Neural cell (in vitro differentiated cells): ENCODE measurements around the gene RIBC2. TPM values are rescaled to one million over a fixed set of nuclear protein-coding genes. Genes with fewer than 3 reads are reported as not detected.

Experiments
- H2AFZ ChIP-seq: fragments of 200-600, 300-800 bp; sonication (generic), shearing (Covaris generic); 2 replicates; pipeline ENCODE4 v1.6.0; 2014; ENCODE audit warnings: low read depth, mild to moderate bottlenecking, antibody characterized with exemption, low read length, moderate library complexity
- H3F3A ChIP-seq: fragments of 200-600 bp; shearing (Covaris generic); 2 replicates; pipeline ENCODE4 v1.6.1; 2016; ENCODE audit warnings: mild to moderate bottlenecking, moderate library complexity, mixed read lengths, antibody characterized with exemption, low read length; ENCODE audit not compliant: insufficient read depth, poor library complexity, severe bottlenecking
- H3K27ac ChIP-seq: fragments of 200-600, 300-800 bp; sonication (generic), shearing (Covaris generic); 2 replicates; pipeline ENCODE4 v1.5.1; 2014; ENCODE audit warnings: mild to moderate bottlenecking, low read length, moderate library complexity
- H3K27me3 ChIP-seq: fragments of 300-800, 200-600 bp; sonication (generic), shearing (Covaris generic); 2 replicates; pipeline ENCODE4 v1.6.0; 2014; ENCODE audit warnings: mild to moderate bottlenecking, low read depth, low read length, moderate library complexity; ENCODE audit not compliant: insufficient read depth
- H3K36me3 ChIP-seq: fragments of 300-800, 200-600 bp; sonication (generic), shearing (Covaris generic); 2 replicates; pipeline ENCODE4 v1.5.1; 2014; ENCODE audit warnings: mild to moderate bottlenecking, antibody characterized with exemption, low read length, moderate library complexity; ENCODE audit not compliant: insufficient read depth
- H3K4me2 ChIP-seq: fragments of 300-800, 200-600 bp; sonication (generic), shearing (Covaris generic); 2 replicates; pipeline ENCODE4 v1.6.0; 2014; ENCODE audit warnings: mild to moderate bottlenecking, low read length
- H3K4me3 ChIP-seq: fragments of 300-800, 200-600 bp; sonication (generic), shearing (Covaris generic); 2 replicates; pipeline ENCODE4 v1.5.1; 2014; ENCODE audit warnings: mild to moderate bottlenecking, low read length, moderate library complexity
- H3K79me2 ChIP-seq: fragments of 200-600 bp; shearing (Covaris generic); replicated peaks from 2 replicates; pipeline ENCODE4 v1.6.0; 2014; ENCODE audit warnings: mild to moderate bottlenecking, low read length, moderate library complexity; ENCODE audit not compliant: insufficient read depth
- H3K9ac ChIP-seq: fragments of 300-800, 200-600 bp; sonication (generic), shearing (Covaris generic); 2 replicates; pipeline ENCODE4 v1.6.1; 2016; ENCODE audit warnings: mild to moderate bottlenecking, low read length, mixed read lengths
- H3K9me2 ChIP-seq: fragments of 200-600 bp; shearing (Covaris generic); 2 replicates; pipeline ENCODE4 v1.6.1; 2016; ENCODE audit warnings: mild to moderate bottlenecking, low read length, mixed read lengths; ENCODE audit not compliant: insufficient read depth
- H3K9me3 ChIP-seq: fragments of 200-600, 300-800 bp; sonication (generic), shearing (Covaris generic); 2 replicates; pipeline ENCODE4 v1.6.1; 2016; ENCODE audit warnings: mild to moderate bottlenecking, mixed run types, low read length, moderate library complexity, mixed read lengths
- H4K20me1 ChIP-seq: fragments of 200-600 bp; shearing (Covaris generic); 2 replicates; pipeline ENCODE4 v1.6.1; 2016; ENCODE audit warnings: mild to moderate bottlenecking, mixed run types; ENCODE audit not compliant: insufficient read depth
- EP300 ChIP-seq: fragments of 450-650 bp; conservative IDR thresholded peaks from 2 replicates; pipeline ENCODE4 v1.6.1; 2014; ENCODE audit warnings: antibody characterized with exemption, mild to moderate bottlenecking, moderate library complexity; ENCODE audit not compliant: poor library complexity, severe bottlenecking
- EZH2 ChIP-seq: fragments of 200-600, 300-800 bp; shearing (Covaris generic), sonication (generic); IDR thresholded peaks from 2 replicates; pipeline ENCODE4 v1.6.1; 2014; ENCODE audit warnings: antibody characterized with exemption, low read length, borderline replicate concordance, mild to moderate bottlenecking; ENCODE audit not compliant: insufficient read depth, poor library complexity, severe bottlenecking
- MXI1 ChIP-seq: fragments of 450-650 bp; conservative IDR thresholded peaks from 2 replicates; pipeline ENCODE4 v1.6.1; 2014; ENCODE audit warnings: antibody characterized with exemption, mild to moderate bottlenecking; ENCODE audit not compliant: poor library complexity, severe bottlenecking
- POLR2AphosphoS5 ChIP-seq: IDR thresholded peaks from 2 replicates; pipeline ENCODE4 v1.6.1; 2012
- RAD21 ChIP-seq: fragments of 450-650 bp; conservative IDR thresholded peaks from 2 replicates; pipeline ENCODE4 v1.6.1; 2014; ENCODE audit warnings: antibody characterized with exemption, mild to moderate bottlenecking, moderate library complexity
- SMC3 ChIP-seq: fragments of 450-650 bp; conservative IDR thresholded peaks from 2 replicates; pipeline ENCODE4 v1.6.1; 2014; ENCODE audit warnings: antibody characterized with exemption, mild to moderate bottlenecking, moderate library complexity; ENCODE audit not compliant: poor library complexity
- TAF1 ChIP-seq: IDR thresholded peaks from 2 replicates; pipeline ENCODE4 v1.6.1; 2012; ENCODE audit warnings: low read depth
- polyA plus RNA-seq: library from polyadenylated mRNA; depleted of rRNA; stranded (reverse); fragments of >200 nt; gene quantifications from 2 replicates; pipeline ENCODE4 v1.2.3, GENCODE V29; 2014
- TF ChIP-seq, protein P1 (sequence below): fragments of 450-650 bp; IDR thresholded peaks from 2 replicates; pipeline ENCODE4 v1.5.1; 2014; ENCODE audit warnings: antibody characterized with exemption, mild to moderate bottlenecking, moderate library complexity; ENCODE audit not compliant: poor library complexity, severe bottlenecking
- TF ChIP-seq, protein P2 (sequence below): IDR thresholded peaks from 2 replicates; pipeline ENCODE4 v1.6.1; 2012; ENCODE audit warnings: borderline replicate concordance

Gene RIBC2
- polyA plus RNA-seq, 1 donor from 2014 or later: not detected

DNA sequence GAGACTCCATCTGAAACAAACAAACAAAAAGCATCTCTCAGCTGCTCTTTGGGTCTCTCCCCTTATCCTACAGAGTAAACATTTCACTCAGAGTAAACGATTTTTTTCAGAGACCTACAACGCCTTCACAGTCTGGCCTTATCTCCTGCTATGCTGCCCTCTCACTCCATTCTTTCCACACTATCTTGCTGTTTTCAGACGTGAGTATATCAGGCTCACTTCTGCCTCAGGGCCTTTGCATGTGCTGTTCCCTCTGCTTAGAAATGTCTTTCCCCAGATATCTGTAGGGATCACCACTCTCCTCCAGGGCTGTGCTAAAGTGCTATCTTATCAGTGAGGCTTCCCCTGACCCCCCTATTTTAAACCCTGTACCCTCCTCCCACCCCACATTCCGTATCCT, 6.5 kb downstream of the RIBC2 start:
- Histone ChIP-seq H3K27ac (no peak overlapping the region), H3K4me3 (no peak overlapping the region), H3K79me2 (no peaks in the 10 kb centered on the region), H2AFZ (no peak overlapping the region), H4K20me1 (no peaks in the 10 kb centered on the region), H3K36me3 (no peaks in the 10 kb centered on the region), H3K9ac (no peak overlapping the region), H3K9me2 (no peaks in the 10 kb centered on the region), H3K9me3 (no peaks in the 10 kb centered on the region), H3F3A (no peaks in the 10 kb centered on the region), H3K27me3 (no peaks in the 10 kb centered on the region), H3K4me2 (no peak overlapping the region)
- TF ChIP-seq EZH2: no peak
- TF ChIP-seq, protein P1, sequence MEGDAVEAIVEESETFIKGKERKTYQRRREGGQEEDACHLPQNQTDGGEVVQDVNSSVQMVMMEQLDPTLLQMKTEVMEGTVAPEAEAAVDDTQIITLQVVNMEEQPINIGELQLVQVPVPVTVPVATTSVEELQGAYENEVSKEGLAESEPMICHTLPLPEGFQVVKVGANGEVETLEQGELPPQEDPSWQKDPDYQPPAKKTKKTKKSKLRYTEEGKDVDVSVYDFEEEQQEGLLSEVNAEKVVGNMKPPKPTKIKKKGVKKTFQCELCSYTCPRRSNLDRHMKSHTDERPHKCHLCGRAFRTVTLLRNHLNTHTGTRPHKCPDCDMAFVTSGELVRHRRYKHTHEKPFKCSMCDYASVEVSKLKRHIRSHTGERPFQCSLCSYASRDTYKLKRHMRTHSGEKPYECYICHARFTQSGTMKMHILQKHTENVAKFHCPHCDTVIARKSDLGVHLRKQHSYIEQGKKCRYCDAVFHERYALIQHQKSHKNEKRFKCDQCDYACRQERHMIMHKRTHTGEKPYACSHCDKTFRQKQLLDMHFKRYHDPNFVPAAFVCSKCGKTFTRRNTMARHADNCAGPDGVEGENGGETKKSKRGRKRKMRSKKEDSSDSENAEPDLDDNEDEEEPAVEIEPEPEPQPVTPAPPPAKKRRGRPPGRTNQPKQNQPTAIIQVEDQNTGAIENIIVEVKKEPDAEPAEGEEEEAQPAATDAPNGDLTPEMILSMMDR: no peak
- TF ChIP-seq, protein P2, sequence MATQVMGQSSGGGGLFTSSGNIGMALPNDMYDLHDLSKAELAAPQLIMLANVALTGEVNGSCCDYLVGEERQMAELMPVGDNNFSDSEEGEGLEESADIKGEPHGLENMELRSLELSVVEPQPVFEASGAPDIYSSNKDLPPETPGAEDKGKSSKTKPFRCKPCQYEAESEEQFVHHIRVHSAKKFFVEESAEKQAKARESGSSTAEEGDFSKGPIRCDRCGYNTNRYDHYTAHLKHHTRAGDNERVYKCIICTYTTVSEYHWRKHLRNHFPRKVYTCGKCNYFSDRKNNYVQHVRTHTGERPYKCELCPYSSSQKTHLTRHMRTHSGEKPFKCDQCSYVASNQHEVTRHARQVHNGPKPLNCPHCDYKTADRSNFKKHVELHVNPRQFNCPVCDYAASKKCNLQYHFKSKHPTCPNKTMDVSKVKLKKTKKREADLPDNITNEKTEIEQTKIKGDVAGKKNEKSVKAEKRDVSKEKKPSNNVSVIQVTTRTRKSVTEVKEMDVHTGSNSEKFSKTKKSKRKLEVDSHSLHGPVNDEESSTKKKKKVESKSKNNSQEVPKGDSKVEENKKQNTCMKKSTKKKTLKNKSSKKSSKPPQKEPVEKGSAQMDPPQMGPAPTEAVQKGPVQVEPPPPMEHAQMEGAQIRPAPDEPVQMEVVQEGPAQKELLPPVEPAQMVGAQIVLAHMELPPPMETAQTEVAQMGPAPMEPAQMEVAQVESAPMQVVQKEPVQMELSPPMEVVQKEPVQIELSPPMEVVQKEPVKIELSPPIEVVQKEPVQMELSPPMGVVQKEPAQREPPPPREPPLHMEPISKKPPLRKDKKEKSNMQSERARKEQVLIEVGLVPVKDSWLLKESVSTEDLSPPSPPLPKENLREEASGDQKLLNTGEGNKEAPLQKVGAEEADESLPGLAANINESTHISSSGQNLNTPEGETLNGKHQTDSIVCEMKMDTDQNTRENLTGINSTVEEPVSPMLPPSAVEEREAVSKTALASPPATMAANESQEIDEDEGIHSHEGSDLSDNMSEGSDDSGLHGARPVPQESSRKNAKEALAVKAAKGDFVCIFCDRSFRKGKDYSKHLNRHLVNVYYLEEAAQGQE: no peak
- no peak for TF ChIP-seq POLR2AphosphoS5
- no peak for TF ChIP-seq MXI1
- no peak for TF ChIP-seq EP300
- no peak for TF ChIP-seq RAD21
- no peak for TF ChIP-seq SMC3
- TF ChIP-seq TAF1: no peak

DNA sequence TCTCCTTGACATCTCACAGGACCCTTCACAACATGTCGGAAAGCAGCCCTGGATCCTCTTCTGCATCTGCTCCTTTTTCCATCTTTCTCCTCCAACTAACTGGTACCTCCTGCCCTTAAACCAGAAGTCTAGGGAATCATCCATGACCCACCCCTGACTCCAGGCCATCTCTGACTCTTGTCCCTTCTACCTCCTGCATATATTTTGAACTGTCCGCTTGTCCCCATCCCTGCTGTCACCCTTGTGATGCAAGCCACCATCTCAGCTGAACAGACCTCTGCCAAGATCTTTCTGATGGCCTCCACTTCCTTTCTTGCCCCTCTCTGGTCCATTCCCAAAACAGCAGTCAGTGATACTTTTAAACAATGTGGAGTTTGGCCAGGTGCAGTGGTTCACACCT, 7.0 kb downstream of the RIBC2 start:
- no peak overlapping the region for H3K27ac ChIP-seq
- no peaks in the 10 kb centered on the region for H3K9me2 ChIP-seq
- H3K4me3 ChIP-seq: no peak overlapping the region
- no peak for TF ChIP-seq POLR2AphosphoS5
- H3F3A ChIP-seq: no peaks in the 10 kb centered on the region
- no peaks in the 10 kb centered on the region for H3K79me2 ChIP-seq
- no peaks in the 10 kb centered on the region for H3K9me3 ChIP-seq
- H4K20me1 ChIP-seq: no peaks in the 10 kb centered on the region
- no peak overlapping the region for H3K9ac ChIP-seq
- no peaks in the 10 kb centered on the region for H3K36me3 ChIP-seq
- H3K27me3 ChIP-seq: no peaks in the 10 kb centered on the region
- H3K4me2 ChIP-seq: no peak overlapping the region
- H2AFZ ChIP-seq: no peak overlapping the region
